HepG2 (cell line): ENCODE data around the gene PPP1R1B. TPM values are rescaled to one million over a fixed set of nuclear protein-coding genes. Genes with fewer than 3 reads are reported as not detected.

ENCODE experiments used
- ATAC-seq: fragments of 200-7000 bp; cut with Tn5 transposase; 3 replicates; pipeline ENCODE4 v1.9.1; 2020; ENCODE audit warnings: mild to moderate bottlenecking, moderate library complexity
- BruUV-seq: library from RNA; stranded (reverse); fragments of 400-500 nt; replicated peaks from 2 replicates; lab custom pipeline; 2021; lab: Mats Ljungman, UMichigan
- CTCF ChIA-PET: fragments of 300-600 bp; formaldehyde crosslinking; extraction: SDS; loops from one replicate; lab custom pipeline; 2021; ENCODE audit warnings: low total read pairs, inconsistent platforms, low intra/inter-chr PET ratio; lab: Yijun Ruan, JAX
- POLR2A ChIA-PET: fragments of 350-600 bp; sonication (Branson Sonifier 250); formaldehyde crosslinking; loops from one replicate; lab custom pipeline; 2020; ENCODE audit warnings: antibody characterized with exemption, inconsistent platforms; lab: Yijun Ruan, JAX
- DNase-seq: peaks from one replicate; pipeline ENCODE4 v3.0.0-alpha.2; 2015; ENCODE audit warnings: low spot score
- FAIRE-seq: peaks from 3 replicates; lab custom pipeline; 2011; peaks lifted over from hg19 to GRCh38; lab: Jason Lieb, UNC
- H2AFZ ChIP-seq: one replicate; pipeline ENCODE4 v1.6.1; 2011; ENCODE audit warnings: low read length, inconsistent platforms
- H3K27ac ChIP-seq: fragments of 300-600 bp; 3 replicates; pipeline ENCODE4 v1.8.0; 2011; ENCODE audit warnings: mixed run types, mild to moderate bottlenecking, mixed read lengths, low read length, inconsistent platforms; ENCODE audit not compliant: insufficient read depth; ENCODE audit errors: extremely low read length
- H3K27me3 ChIP-seq, 2 experiments: fragments of 200-600 bp in 1 of 2; 2 replicates in 1 of 2; 3 replicates in 1 of 2; pipeline versions ENCODE4 v1.6.0 to v1.8.0; 2011; ENCODE audit warnings: low read length in 2 of 2, mild to moderate bottlenecking in 2 of 2, moderate library complexity in 2 of 2, inconsistent platforms in 1 of 2; ENCODE audit not compliant: insufficient read depth in 2 of 2, control insufficient read depth in 1 of 2
- H3K36me3 ChIP-seq, 2 experiments: fragments of 200-600 bp in 1 of 2; replicated peaks in 1 of 2; 2 replicates in 1 of 2; 3 replicates in 1 of 2; pipeline versions ENCODE4 v1.5.1 to v1.8.0; 2011; ENCODE audit warnings: low read length in 2 of 2, inconsistent platforms in 1 of 2; ENCODE audit not compliant: insufficient read depth in 2 of 2, control insufficient read depth in 1 of 2
- H3K4me1 ChIP-seq: 2 replicates; pipeline ENCODE4 v1.5.1; 2012; ENCODE audit warnings: low read length, inconsistent platforms; ENCODE audit not compliant: insufficient read depth
- H3K4me2 ChIP-seq: 2 replicates; pipeline ENCODE4 v1.6.0; 2011; ENCODE audit warnings: low read depth, low read length, inconsistent platforms
- H3K4me3 ChIP-seq, 3 experiments: fragments of 200-600 bp in 1 of 3; sonication (generic), shearing (Covaris generic) in 1 of 3; replicated peaks in 1 of 3; 2 replicates each; pipeline ENCODE4 v1.5.1; 2011 to 2016; ENCODE audit warnings: low read length in 3 of 3, inconsistent platforms in 2 of 3, low read depth in 2 of 3, mild to moderate bottlenecking in 2 of 3, control low read depth in 1 of 3, mixed read lengths in 1 of 3; ENCODE audit not compliant: insufficient read depth in 1 of 3
- H3K79me2 ChIP-seq: one replicate; pipeline ENCODE4 v1.6.1; 2011; ENCODE audit warnings: low read length, inconsistent platforms; ENCODE audit not compliant: insufficient read depth
- H3K9ac ChIP-seq: 2 replicates; pipeline ENCODE4 v1.6.0; 2011; ENCODE audit warnings: mild to moderate bottlenecking, low read depth, low read length, inconsistent platforms; ENCODE audit not compliant: insufficient read depth
- H3K9me3 ChIP-seq: 2 replicates; pipeline ENCODE4 v1.5.1; 2012; ENCODE audit warnings: mild to moderate bottlenecking, low read length
- H4K20me1 ChIP-seq: 2 replicates; pipeline ENCODE4 v1.6.0; 2011; ENCODE audit warnings: inconsistent platforms, mild to moderate bottlenecking, low read length, moderate library complexity; ENCODE audit not compliant: insufficient read depth
- DNMT3B ChIP-seq: conservative IDR thresholded peaks from 2 replicates; pipeline ENCODE4 v1.6.1; 2016; ENCODE audit warnings: missing biosample characterization, control low read depth
- FOXK2 ChIP-seq: fragments of 450-650 bp; IDR thresholded peaks from 2 replicates; pipeline ENCODE4 v1.6.1; 2016
- FOXO1 ChIP-seq: sonication (generic); formaldehyde crosslinking; IDR thresholded peaks from 2 replicates; pipeline ENCODE4 v1.4.0; 2020; ENCODE audit warnings: missing genetic modification reagents
- HNRNPH1 ChIP-seq: fragments of 200-400 bp; formaldehyde crosslinking; optimal IDR thresholded peaks from 2 replicates; pipeline ENCODE3; 2017; ENCODE audit warnings: mild to moderate bottlenecking, low read depth, low read length
- HNRNPL ChIP-seq: fragments of 200-400 bp; formaldehyde crosslinking; IDR thresholded peaks from 2 replicates; pipeline ENCODE4 v1.6.1; 2017; ENCODE audit warnings: mild to moderate bottlenecking, low read depth, low read length
- JUN ChIP-seq: sonication (generic); formaldehyde crosslinking; IDR thresholded peaks from 2 replicates; pipeline ENCODE4 v1.4.0; 2020; ENCODE audit warnings: mild to moderate bottlenecking, missing genetic modification reagents
- PCBP2 ChIP-seq: fragments of 200-400 bp; formaldehyde crosslinking; optimal IDR thresholded peaks from 2 replicates; pipeline ENCODE3; 2018; ENCODE audit warnings: low read length, low read depth; ENCODE audit not compliant: poor library complexity, severe bottlenecking
- SNAI1 ChIP-seq: sonication (generic); formaldehyde crosslinking; IDR thresholded peaks from 2 replicates; pipeline ENCODE4 v1.5.0; 2020; ENCODE audit warnings: mild to moderate bottlenecking, missing genetic modification reagents, borderline replicate concordance
- SNAPC2 ChIP-seq: sonication (generic); formaldehyde crosslinking; IDR thresholded peaks from 2 replicates; pipeline ENCODE4 v1.8.1; 2022; ENCODE audit warnings: mild to moderate bottlenecking, missing genetic modification reagents
- SRSF4 ChIP-seq: fragments of 200-400 bp; formaldehyde crosslinking; IDR thresholded peaks from one replicate; pipeline ENCODE4 v1.6.1; 2018; ENCODE audit warnings: mild to moderate bottlenecking, low read depth, low read length, moderate library complexity; ENCODE audit not compliant: poor library complexity, severe bottlenecking
- SSRP1 ChIP-seq: IDR thresholded peaks from 2 replicates; pipeline ENCODE4 v1.6.1; 2016; ENCODE audit warnings: control low read depth
- TBX3 ChIP-seq: fragments of 450-650 bp; IDR thresholded peaks from 2 replicates; pipeline ENCODE4 v1.6.1; 2017; ENCODE audit warnings: antibody characterized with exemption, mild to moderate bottlenecking, inconsistent platforms, borderline replicate concordance
- ZBTB49 ChIP-seq: sonication (generic); formaldehyde crosslinking; IDR thresholded peaks from 2 replicates; pipeline ENCODE4 v1.4.0; 2020; ENCODE audit warnings: missing genetic modification reagents, borderline replicate concordance
- ZFP91 ChIP-seq: sonication (generic); formaldehyde crosslinking; IDR thresholded peaks from 2 replicates; pipeline ENCODE4 v1.9.0; 2022; ENCODE audit warnings: missing genetic modification reagents, mild to moderate bottlenecking, borderline replicate concordance
- ZNF331 ChIP-seq: sonication (generic); formaldehyde crosslinking; IDR thresholded peaks from 2 replicates; pipeline ENCODE4 v1.4.0; 2020; ENCODE audit warnings: missing genetic modification reagents
- ZNF430 ChIP-seq: sonication (generic); formaldehyde crosslinking; IDR thresholded peaks from 2 replicates; pipeline ENCODE4 v1.9.0; 2021; ENCODE audit warnings: mild to moderate bottlenecking, missing genetic modification reagents
- ZNF512 ChIP-seq: sonication (generic); formaldehyde crosslinking; IDR thresholded peaks from 2 replicates; pipeline ENCODE4 v1.4.0; 2020; ENCODE audit warnings: mild to moderate bottlenecking, missing genetic modification reagents
- ZNF746 ChIP-seq: sonication (generic); formaldehyde crosslinking; IDR thresholded peaks from 2 replicates; pipeline ENCODE4 v1.8.0; 2022; ENCODE audit warnings: mild to moderate bottlenecking, missing genetic modification reagents
- ZNF761 ChIP-seq: sonication (generic); formaldehyde crosslinking; conservative IDR thresholded peaks from 2 replicates; pipeline ENCODE4 v1.4.0; 2020; ENCODE audit warnings: mild to moderate bottlenecking, missing genetic modification reagents
- ZNF777 ChIP-seq: sonication (generic); formaldehyde crosslinking; IDR thresholded peaks from 2 replicates; pipeline ENCODE4 v1.4.0; 2020; ENCODE audit warnings: missing genetic modification reagents
- WGBS: methylation state at CpG from one replicate; pipeline ENCODE4 v1.1.6; 2017; ENCODE audit warnings: low lambda C conversion rate; 5-methylcytosine and 5-hydroxymethylcytosine counted together
- in situ Hi-C: cut with HindIII; loops from 2 replicates; pipeline ENCODE4 v1.10.0; 2017; ENCODE audit warnings: low pct_unique_long_range_greater_than_20kb; ENCODE audit not compliant: extremely low pct_ligation_motif_present
- intact Hi-C: fragments of 100-400 bp; cut with micrococcal nuclease; formaldehyde crosslinking; loops from one replicate; pipeline ENCODE4 v1.10.0; 2022; ENCODE audit not compliant: unreplicated experiment
- polyA plus RNA-seq, 8 experiments: library from polyadenylated mRNA; depleted of rRNA in 3 of 8; stranded (reverse) in 7 of 8; unstranded in 1 of 8; fragments of >200 nt; fragmentation: Illumina TruSeq in 4 of 8; extraction: Trizol in 4 of 8; gene quantifications; 2 replicates each; pipeline versions ENCODE4 v1.2.1 to v1.2.3, GENCODE V29; 2011 to 2016; ENCODE audit warnings: low read depth in 4 of 8, missing spikeins in 1 of 8, mixed read lengths in 1 of 8; ENCODE audit not compliant: insufficient read depth in 1 of 8
- total RNA-seq, 5 experiments: library from RNA; depleted of rRNA; stranded (reverse); fragments of >200 nt; fragmentation: Illumina TruSeq; extraction: Trizol; gene quantifications; 2 replicates each; pipeline ENCODE4 v1.2.3, GENCODE V29; 2016; ENCODE audit warnings: low read depth in 1 of 5

The PPP1R1B gene
- total and polyA plus RNA-seq, 2 of the 13 experiments (the other 11 are each of a cell fraction or from before 2014, with no cell fraction given): 0.08 TPM; not detected in 1

- no peak for FAIRE-seq
- no TSS peak for BruUV-seq
- Histone ChIP-seq H3K27me3 (peaks cover 8 to 55% of the 10 kb centered on the region in 2 experiments), H4K20me1 (no peaks in the 10 kb centered on the region), H3K4me3 (peak overlapping the region; percentile 57 to 70 (median 65)), H3K9ac (no peak overlapping the region), H3K9me3 (no peaks in the 10 kb centered on the region), H3K79me2 (no peaks in the 10 kb centered on the region), H3K4me2 (peak overlapping the region; percentile 92), H3K27ac (no peak overlapping the region), H3K36me3 (no peaks in the 10 kb centered on the region), H3K4me1 (peaks cover 29% of the 10 kb centered on the region), H2AFZ (no peak overlapping the region)
- no peak for ATAC-seq
- CTCF ChIA-PET: no interaction called here
- WGBS: 4% methylated on average over 22 of the region's 33 CpGs
- POLR2A ChIA-PET: interaction anchor here (1.1 to 1.7 kb wide), 5 partner anchors 19 to 287 kb away, joined by 3 to 5 read pairs (median 5); no protein-coding TSS in a partner anchor
- in situ Hi-C loops (no loop called here), intact Hi-C loops (no loop called here)
- DNase-seq: no peak
- TF ChIP-seq ZNF430 (0 out of 2 replicates have a peak, but pooled peaks have one; percentile 30), ZNF761 (no peak), TBX3 (peak; percentile 43; the same call in 1 of the 2 replicates), SRSF4 (no peak), SNAPC2 (CRISPR knock-in tag) (no peak), ZNF331 (CRISPR knock-in tag) (no peak), ZNF746 (CRISPR knock-in tag) (no peak), PCBP2 (no peak), HNRNPL (peak; percentile 11; the same call in 1 of the 2 replicates), ZFP91 (CRISPR knock-in tag) (peak; percentile 99), FOXO1 (CRISPR knock-in tag) (no peak), SNAI1 (CRISPR knock-in tag) (no peak), FOXK2 (no peak), HNRNPH1 (no peak), SSRP1 (CRISPR knock-in tag) (no peak), DNMT3B (CRISPR knock-in tag) (no peak), ZNF777 (CRISPR knock-in tag) (0 out of 2 replicates have a peak, but pooled peaks have one; percentile 3), ZBTB49 (no peak), ZNF512 (CRISPR knock-in tag) (no peak), JUN (CRISPR knock-in tag) (no peak)
These were observed 8.4 kb upstream of the PPP1R1B start for GRCh38 chr17:39618246-39618913.
